Activated B cell treated with CpG ODN at 0.5 μM for 24 hours (primary cell): Measurements from ENCODE around the gene CORO7. TPM values are rescaled to one million over a fixed set of nuclear protein-coding genes. Genes with fewer than 3 reads are reported as not detected.

Source experiments
- ATAC-seq: fragments of 200-7000 bp; cut with Tn5 transposase; one replicate; pipeline ENCODE4 v1.10.0; 2021; ENCODE audit warnings: low read depth, mild to moderate bottlenecking, moderate library complexity
- CTCF ChIA-PET: fragments of 350-600 bp; sonication (Branson Sonifier 250); formaldehyde crosslinking; loops from one replicate; lab custom pipeline; 2021; ENCODE audit warnings: antibody characterized with exemption; lab: Charles Lee
- POLR2A ChIA-PET: fragments of 350-600 bp; sonication (Branson Sonifier 250); formaldehyde crosslinking; loops from one replicate; lab custom pipeline; 2021; ENCODE audit warnings: antibody characterized with exemption; lab: Charles Lee
- DNase-seq: peaks from one replicate; pipeline ENCODE4 v3.0.0; 2022
- H3K27ac Mint-ChIP-seq: one replicate; pipeline ENCODE4 v1.8.0; 2020; ENCODE audit warnings: mixed read lengths
- H3K27me3 Mint-ChIP-seq: one replicate; pipeline ENCODE4 v1.8.0; 2021; ENCODE audit warnings: mixed read lengths
- H3K36me3 Mint-ChIP-seq: one replicate; pipeline ENCODE4 v1.8.0; 2021; ENCODE audit warnings: low read depth, mixed read lengths
- H3K4me1 Mint-ChIP-seq: one replicate; pipeline ENCODE4 v1.8.0; 2021; ENCODE audit warnings: mixed read lengths
- H3K4me3 Mint-ChIP-seq: one replicate; pipeline ENCODE4 v1.8.0; 2020; ENCODE audit warnings: mild to moderate bottlenecking, mixed read lengths
- H3K9me3 Mint-ChIP-seq: one replicate; pipeline ENCODE4 v1.8.0; 2020; ENCODE audit warnings: mixed read lengths
- intact Hi-C: fragments of 100-400 bp; cut with micrococcal nuclease; formaldehyde crosslinking; loops from one replicate; pipeline ENCODE4 v1.15.1; 2024
- total RNA-seq: library from RNA; stranded (reverse); gene quantifications from 2 replicates; pipeline ENCODE4 v1.2.3, GENCODE V29; 2022
- TF ChIP-seq, protein P1 (sequence below): fragments of 200-600 bp; IDR thresholded peaks from one replicate; pipeline ENCODE4 v1.8.0; 2022; ENCODE audit warnings: antibody characterized with exemption, mild to moderate bottlenecking

The CORO7 gene
- total RNA-seq, 1 donor from 2014 or later = 86.6 TPM

- ATAC-seq = no peak
- Mint-ChIP-seq H3K4me3 (peak overlapping the region; percentile 91), H3K27me3 (no peaks in the 10 kb centered on the region), H3K36me3 (peaks cover 3% of the 10 kb centered on the region), H3K9me3 (no peaks in the 10 kb centered on the region), H3K27ac (peak overlapping the region; percentile 95), H3K4me1 (peaks cover 25% of the 10 kb centered on the region)
- DNase-seq = no peak
- ChIA-PET POLR2A (interaction anchor here (0.5 to 3.0 kb wide), 8 partner anchors 20 to 656 kb away, joined by 3 to 26 read pairs (median 4); partner anchors contain the start of genes PAM16 and TFAP4), CTCF (interaction anchor here (0.6 to 2.4 kb wide), 4 partner anchors 9 to 23 kb away, joined by 3 to 7 read pairs (median 4); no protein-coding TSS in a partner anchor)
- TF ChIP-seq, protein P1, sequence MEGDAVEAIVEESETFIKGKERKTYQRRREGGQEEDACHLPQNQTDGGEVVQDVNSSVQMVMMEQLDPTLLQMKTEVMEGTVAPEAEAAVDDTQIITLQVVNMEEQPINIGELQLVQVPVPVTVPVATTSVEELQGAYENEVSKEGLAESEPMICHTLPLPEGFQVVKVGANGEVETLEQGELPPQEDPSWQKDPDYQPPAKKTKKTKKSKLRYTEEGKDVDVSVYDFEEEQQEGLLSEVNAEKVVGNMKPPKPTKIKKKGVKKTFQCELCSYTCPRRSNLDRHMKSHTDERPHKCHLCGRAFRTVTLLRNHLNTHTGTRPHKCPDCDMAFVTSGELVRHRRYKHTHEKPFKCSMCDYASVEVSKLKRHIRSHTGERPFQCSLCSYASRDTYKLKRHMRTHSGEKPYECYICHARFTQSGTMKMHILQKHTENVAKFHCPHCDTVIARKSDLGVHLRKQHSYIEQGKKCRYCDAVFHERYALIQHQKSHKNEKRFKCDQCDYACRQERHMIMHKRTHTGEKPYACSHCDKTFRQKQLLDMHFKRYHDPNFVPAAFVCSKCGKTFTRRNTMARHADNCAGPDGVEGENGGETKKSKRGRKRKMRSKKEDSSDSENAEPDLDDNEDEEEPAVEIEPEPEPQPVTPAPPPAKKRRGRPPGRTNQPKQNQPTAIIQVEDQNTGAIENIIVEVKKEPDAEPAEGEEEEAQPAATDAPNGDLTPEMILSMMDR = no peak
- intact Hi-C loops = loop anchor here (1.0 to 5.0 kb wide), 8 partner anchors 10 to 791 kb away; partner anchors contain the start of genes ADCY9, EEF2KMT, GLIS2 and SEC14L5
Measured at GRCh38 chr16:4306470-4307214, 109.8 kb downstream of the CORO7 start.

Other genes with a start within 250 kb of the CORO7 start
- not detected in 2 replicates for gene SRL, start 174.5 kb downstream of the CORO7 start, total RNA-seq
- gene TFAP4, start 143.6 kb downstream of the CORO7 start, total RNA-seq = 16.7 and 18.1 TPM in 2 replicates
- gene GLIS2, start 100.5 kb downstream of the CORO7 start, total RNA-seq = not detected in 2 replicates
- 42.4 and 58.1 TPM in 2 replicates for gene PAM16, start 65.3 kb downstream of the CORO7 start, total RNA-seq
- 0.11 and 0.15 TPM in 2 replicates for gene VASN, start 44.7 kb downstream of the CORO7 start, total RNA-seq
- gene DNAJA3, start 9.3 kb upstream of the CORO7 start, total RNA-seq = 55.3 and 62.6 TPM in 2 replicates
- 30.0 and 42.4 TPM in 2 replicates for gene NMRAL1, start 58.0 kb upstream of the CORO7 start, total RNA-seq
- 30.8 and 32.1 TPM in 2 replicates for gene HMOX2, start 59.8 kb upstream of the CORO7 start, total RNA-seq
- gene CDIP1, start 122.2 kb upstream of the CORO7 start, total RNA-seq = 12.5 and 12.9 TPM in 2 replicates
- gene C16orf96, start 139.7 kb upstream of the CORO7 start, total RNA-seq = 0.13 and 0.15 TPM in 2 replicates
- 17.2 and 23.4 TPM in 2 replicates for gene UBALD1, start 198.3 kb upstream of the CORO7 start, total RNA-seq
- 69.6 and 88.6 TPM in 2 replicates for gene MGRN1, start 208.2 kb upstream of the CORO7 start, total RNA-seq